Cardiac muscle cell (in vitro differentiated cells and primary cell): ENCODE results near the gene RNF145. TPM values are rescaled to one million over a fixed set of nuclear protein-coding genes. Genes with fewer than 3 reads are reported as not detected.
"Not testable (repeated sequence)": the region's sequence is repeated elsewhere in the genome, so short reads cannot be mapped to it uniquely, and the experiment has no call there.

Experiments
- DNase-seq, 2 donors: peaks; one replicate each; pipeline versions ENCODE4 v3.0.0 to v3.0.0-alpha.2; 2010 to 2017; ENCODE audit warnings: low read depth in 1 of 2, low spot score in 1 of 2
- H3K27ac ChIP-seq: fragments of 200-600 bp; sonication (generic); 2 replicates; pipeline ENCODE4 v1.5.1; 2016
- H3K27me3 ChIP-seq: fragments of 200-600 bp; sonication (generic); 2 replicates; pipeline ENCODE4 v1.6.0; 2016; ENCODE audit warnings: control low read depth
- H3K36me3 ChIP-seq: fragments of 200-600 bp; sonication (generic); 2 replicates; pipeline ENCODE4 v1.5.1; 2016; ENCODE audit warnings: control low read depth
- H3K4me1 ChIP-seq: fragments of 200-600 bp; sonication (generic); 2 replicates; pipeline ENCODE4 v1.8.1; 2017; ENCODE audit warnings: low read depth, mild to moderate bottlenecking, mixed run types
- H3K4me3 ChIP-seq: fragments of 200-600 bp; sonication (generic); 2 replicates; pipeline ENCODE4 v1.5.1; 2016; ENCODE audit warnings: mild to moderate bottlenecking
- H3K9me3 ChIP-seq: fragments of 200-600 bp; sonication (generic); 2 replicates; pipeline ENCODE4 v1.5.1; 2017; ENCODE audit warnings: low read depth, mild to moderate bottlenecking, control low read depth
- polyA plus RNA-seq: library from polyadenylated mRNA; unstranded; fragments of >200 nt; fragmentation: Nextera tagmentation; extraction: Ambion mirVana; gene quantifications from 2 replicates; pipeline ENCODE4 v1.2.1, GENCODE V29; 2016
- total RNA-seq: library from RNA; depleted of rRNA; stranded (reverse); fragments of >200 nt; gene quantifications from 2 replicates; pipeline ENCODE4 v1.2.3, GENCODE V29; 2016
- TF ChIP-seq, protein P1 (sequence below): IDR thresholded peaks from 2 replicates; pipeline ENCODE4 v1.5.1; 2012; ENCODE audit warnings: low read depth, mild to moderate bottlenecking, low read length

The RNF145 gene
- total and polyA plus RNA-seq, 2 experiments from 2014 or later, result 17.1 to 38.7 TPM

DNA sequence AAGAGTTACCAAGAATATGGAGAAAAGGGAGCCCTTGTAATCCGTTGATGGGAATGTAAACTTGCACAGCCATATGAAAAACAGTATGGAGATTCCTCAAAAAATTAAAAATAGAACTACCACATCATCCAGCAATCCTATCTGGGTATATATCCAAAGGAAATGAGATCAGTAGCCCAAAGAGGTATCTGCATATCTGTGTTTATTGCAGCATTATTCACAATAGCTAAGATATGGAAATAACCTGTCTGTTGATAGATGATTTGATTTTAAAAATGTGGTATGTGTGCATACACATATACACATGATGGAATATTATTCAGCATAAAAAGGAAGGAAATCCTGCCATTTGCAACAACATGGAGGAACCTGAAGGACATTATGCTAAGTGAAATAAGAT lies 61.4 kb downstream of the RNF145 start:
- TF ChIP-seq, protein P1, sequence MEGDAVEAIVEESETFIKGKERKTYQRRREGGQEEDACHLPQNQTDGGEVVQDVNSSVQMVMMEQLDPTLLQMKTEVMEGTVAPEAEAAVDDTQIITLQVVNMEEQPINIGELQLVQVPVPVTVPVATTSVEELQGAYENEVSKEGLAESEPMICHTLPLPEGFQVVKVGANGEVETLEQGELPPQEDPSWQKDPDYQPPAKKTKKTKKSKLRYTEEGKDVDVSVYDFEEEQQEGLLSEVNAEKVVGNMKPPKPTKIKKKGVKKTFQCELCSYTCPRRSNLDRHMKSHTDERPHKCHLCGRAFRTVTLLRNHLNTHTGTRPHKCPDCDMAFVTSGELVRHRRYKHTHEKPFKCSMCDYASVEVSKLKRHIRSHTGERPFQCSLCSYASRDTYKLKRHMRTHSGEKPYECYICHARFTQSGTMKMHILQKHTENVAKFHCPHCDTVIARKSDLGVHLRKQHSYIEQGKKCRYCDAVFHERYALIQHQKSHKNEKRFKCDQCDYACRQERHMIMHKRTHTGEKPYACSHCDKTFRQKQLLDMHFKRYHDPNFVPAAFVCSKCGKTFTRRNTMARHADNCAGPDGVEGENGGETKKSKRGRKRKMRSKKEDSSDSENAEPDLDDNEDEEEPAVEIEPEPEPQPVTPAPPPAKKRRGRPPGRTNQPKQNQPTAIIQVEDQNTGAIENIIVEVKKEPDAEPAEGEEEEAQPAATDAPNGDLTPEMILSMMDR, result no peak
- no peak overlapping the region for H3K4me3 ChIP-seq
- H3K4me1 ChIP-seq, result no peaks in the 10 kb centered on the region
- no peaks in the 10 kb centered on the region for H3K9me3 ChIP-seq
- no peaks in the 10 kb centered on the region for H3K27me3 ChIP-seq
- DNase-seq, result no peak
- H3K27ac ChIP-seq, result no peak overlapping the region
- H3K36me3 ChIP-seq, result no peaks in the 10 kb centered on the region

DNA sequence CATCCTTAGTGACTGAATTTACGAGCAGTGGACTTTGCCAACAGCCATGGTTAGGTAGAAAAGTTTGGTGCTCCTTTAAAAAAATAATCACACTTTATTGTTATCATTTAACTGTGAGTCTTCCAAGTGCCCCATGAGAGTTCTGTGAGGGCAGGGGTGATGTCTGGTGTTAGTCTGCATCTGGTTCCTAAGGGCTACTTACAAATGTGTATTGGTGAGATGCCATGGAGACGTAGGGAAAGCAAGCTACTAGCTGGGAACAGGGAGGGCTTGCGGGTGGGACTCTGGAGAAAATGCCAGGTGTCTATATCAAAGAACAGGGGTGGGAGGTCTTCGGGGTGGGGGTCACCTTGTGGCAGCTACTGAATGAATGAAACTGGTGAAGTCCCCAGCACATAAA lies 62.5 kb downstream of the RNF145 start:
- no peak for DNase-seq
- Histone ChIP-seq H3K27ac (no peak overlapping the region), H3K36me3 (no peaks in the 10 kb centered on the region), H3K4me1 (no peaks in the 10 kb centered on the region), H3K9me3 (no peaks in the 10 kb centered on the region), H3K4me3 (no peak overlapping the region), H3K27me3 (no peaks in the 10 kb centered on the region)
- TF ChIP-seq, protein P1, result no peak

DNA sequence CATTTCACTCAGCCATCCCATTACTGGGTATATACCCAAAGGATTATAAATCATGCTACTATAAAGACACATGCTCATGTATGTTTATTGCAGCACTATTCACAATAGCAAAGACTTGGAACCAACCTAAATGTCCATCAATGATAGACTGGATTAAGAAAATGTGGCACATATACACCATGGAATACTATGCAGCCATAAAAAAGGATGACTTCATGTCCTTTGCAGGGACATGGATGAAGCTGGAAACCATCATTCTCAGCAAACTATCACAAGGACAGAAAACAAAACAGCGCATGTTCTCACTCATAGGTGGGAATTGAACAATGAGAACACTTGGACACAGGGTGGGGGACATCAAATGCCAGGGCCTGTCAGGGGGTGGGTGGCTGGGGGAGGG lies 64.2 kb downstream of the RNF145 start:
- DNase-seq, H3K4me3 ChIP-seq, H3K4me1 ChIP-seq, H3K27me3 ChIP-seq, H3K27ac ChIP-seq, H3K36me3 ChIP-seq, H3K9me3 ChIP-seq: not testable (repeated sequence)

GRCh38 chr5:159139802-159140201 lies 69.6 kb downstream of the RNF145 start:
- Histone ChIP-seq H3K27ac (no peak overlapping the region), H3K4me3 (no peak overlapping the region), H3K9me3 (no peaks in the 10 kb centered on the region), H3K36me3 (no peaks in the 10 kb centered on the region), H3K4me1 (no peaks in the 10 kb centered on the region), H3K27me3 (no peaks in the 10 kb centered on the region)
- TF ChIP-seq, protein P1, result no peak
- no peak for DNase-seq

GRCh38 chr5:159135896-159136531 lies 73.3 kb downstream of the RNF145 start:
- TF ChIP-seq, protein P1, result no peak

DNA sequence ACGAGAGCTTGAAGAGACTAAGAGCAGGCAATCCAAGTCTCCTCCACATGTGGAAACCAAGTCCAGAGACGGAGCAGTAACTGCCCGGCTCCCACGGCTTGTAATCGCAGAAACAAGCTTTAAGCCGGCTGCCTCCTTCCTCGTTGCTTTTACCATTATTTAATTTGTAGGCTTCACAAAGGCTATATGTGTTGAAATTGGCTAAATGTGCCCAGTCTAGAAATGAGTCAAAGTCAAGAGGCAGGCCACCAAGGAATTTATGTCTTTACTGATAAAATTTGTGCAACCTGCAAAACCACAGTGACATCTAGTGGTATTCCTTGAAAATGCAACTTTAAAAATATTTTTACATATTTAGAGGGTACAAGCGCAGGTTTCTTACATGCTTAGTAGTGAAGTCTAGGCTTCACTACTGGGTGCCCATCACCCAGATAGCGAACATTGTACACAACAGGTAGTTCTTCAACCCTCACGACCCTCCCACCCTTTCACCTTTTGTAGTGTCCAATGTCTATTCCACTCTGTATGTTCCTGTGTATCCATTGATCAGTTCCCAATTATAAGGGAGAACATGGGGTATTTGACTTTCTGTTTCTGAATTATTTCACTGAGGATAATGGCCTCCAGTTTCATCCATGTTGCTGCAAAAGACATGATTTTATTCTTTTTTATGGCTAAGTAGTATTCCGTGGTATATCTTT lies 76.2 kb downstream of the RNF145 start:
- Histone ChIP-seq H3K36me3 (no peaks in the 10 kb centered on the region), H3K9me3 (no peaks in the 10 kb centered on the region), H3K27me3 (no peaks in the 10 kb centered on the region), H3K4me1 (no peaks in the 10 kb centered on the region), H3K27ac (no peak overlapping the region), H3K4me3 (no peak overlapping the region)
- peak; percentile 54 to 93 for DNase-seq
- TF ChIP-seq, protein P1, result peak; percentile 65

More at GRCh38 chr5:159135896-159136531, 73.3 kb downstream of the RNF145 start:
- Histone ChIP-seq H3K36me3 (no peaks in the 10 kb centered on the region), H3K9me3 (no peaks in the 10 kb centered on the region), H3K4me1 (no peaks in the 10 kb centered on the region), H3K27me3 (no peaks in the 10 kb centered on the region), H3K27ac (no peak overlapping the region), H3K4me3 (no peak overlapping the region)
- DNase-seq, result peak in 1 of 2 donors; percentile 30
